Spleen (tissue), 11 donors: ENCODE data around the gene RPL18. TPM values are rescaled to one million over a fixed set of nuclear protein-coding genes. Genes with fewer than 3 reads are reported as not detected.

Experiments
- DNase-seq: peaks from one replicate; pipeline ENCODE4 v3.0.0-alpha.2; 2020
- H3K27ac ChIP-seq, 8 donors: fragments of 200-600 bp; sonication (generic) in 7 of 8; 1 replicate in 4 of 8; 2 replicates in 4 of 8; pipeline versions ENCODE4 v1.5.0 to v1.8.0; 2016 to 2021; ENCODE audit warnings: inconsistent platforms in 4 of 8, mild to moderate bottlenecking in 4 of 8, moderate library complexity in 1 of 8
- H3K27me3 ChIP-seq, 7 donors: fragments of 200-600 bp; sonication (generic) in 6 of 7; replicated peaks in 1 of 7; 1 replicate in 4 of 7; 2 replicates in 3 of 7; pipeline versions ENCODE4 v1.5.0 to v1.8.0; 2016 to 2021; ENCODE audit warnings: inconsistent platforms in 3 of 7, mild to moderate bottlenecking in 1 of 7
- H3K36me3 ChIP-seq, 6 donors: fragments of 200-600 bp; sonication (generic) in 5 of 6; 1 replicate in 4 of 6; 2 replicates in 2 of 6; pipeline versions ENCODE4 v1.5.0 to v1.8.0; 2016 to 2021; ENCODE audit warnings: inconsistent platforms in 2 of 6
- H3K4me1 ChIP-seq, 6 donors: fragments of 200-600 bp; sonication (generic) in 5 of 6; 1 replicate in 3 of 6; 2 replicates in 3 of 6; pipeline versions ENCODE4 v1.5.0 to v1.8.0; 2016 to 2021; ENCODE audit warnings: inconsistent platforms in 3 of 6
- H3K4me3 ChIP-seq, 8 donors: fragments of 200-600 bp; sonication (generic) in 7 of 8; 1 replicate in 4 of 8; 2 replicates in 4 of 8; pipeline versions ENCODE4 v1.5.0 to v1.8.0; 2016 to 2021; ENCODE audit warnings: inconsistent platforms in 4 of 8, mild to moderate bottlenecking in 4 of 8, moderate library complexity in 2 of 8
- H3K9me3 ChIP-seq, 8 donors: fragments of 200-600 bp; sonication (generic) in 7 of 8; 1 replicate in 4 of 8; 2 replicates in 4 of 8; pipeline versions ENCODE4 v1.5.0 to v1.8.0; 2016 to 2021; ENCODE audit warnings: inconsistent platforms in 4 of 8
- POLR2A ChIP-seq, 3 donors: fragments of 450-650 bp; IDR thresholded peaks; one replicate each; pipeline ENCODE4 v1.5.1; 2017; ENCODE audit warnings: antibody characterized with exemption in 3 of 3, mild to moderate bottlenecking in 1 of 3
- POLR2AphosphoS5 ChIP-seq, 3 donors: sonication (generic); formaldehyde crosslinking; IDR thresholded peaks; one replicate each; pipeline ENCODE4 v1.5.1; 2017; ENCODE audit warnings: antibody characterized with exemption in 3 of 3
- whole genome bisulfite sequencing, 5 donors: extraction: QIAGEN DNeasy Blood & Tissue Kit in 3 of 5; methylation state at CpG; one replicate each; pipeline versions ENCODE4 v1.1.5 to v1.1.7; 2013 to 2018; 5-methylcytosine and 5-hydroxymethylcytosine counted together
- intact Hi-C: fragments of 100-400 bp; cut with DNase I; formaldehyde crosslinking; loops from one replicate; pipeline ENCODE4 v1.15.0; 2023; ENCODE audit warnings: low total_unique reads
- polyA plus RNA-seq, 3 donors: library from polyadenylated mRNA; stranded (reverse); fragments of 200-250 nt; gene quantifications; one replicate each; pipeline ENCODE4 v1.2.1, GENCODE V29; 2013
- total RNA-seq, 7 donors: library from RNA; depleted of rRNA in 3 of 7; stranded (reverse); fragments of >200 nt in 3 of 7; fragmentation: NEBNext Ultra II Directional in 4 of 7; extraction: Animal tissue kit (Norgen Biotek cat#: 25700) in 4 of 7; gene quantifications; one replicate each; pipeline versions ENCODE4 v1.1.0 to v1.2.1, GENCODE V29; 2016 to 2021
- TF ChIP-seq, protein P1 (sequence below), 11 experiments: fragments of 200-600 bp in 7 of 11; fragments of 450-650 bp in 4 of 11; sonication (generic) in 4 of 11; IDR thresholded peaks in 8 of 11; conservative IDR thresholded peaks in 3 of 11; 1 replicate in 7 of 11; 2 replicates in 4 of 11; pipeline versions ENCODE4 v1.4.0 to v1.8.0; 2016 to 2021; ENCODE audit warnings: antibody characterized with exemption in 11 of 11, inconsistent platforms in 4 of 11, mild to moderate bottlenecking in 1 of 11
- donor health status: healthy with polysubstance abuse.
- donor health status: DM: no; HTN: no; CAD: no; lungs with moderate emphysema.
- donor health status: DM: no; HTN: no; CAD: no.
- donor health status: Bipolar disorder and iron deficiency.
- donor health status: healthy.
- donor health status: DM: no; HTN: no; CAD: no.
- donor health status: DM: yes; HTN: yes; CAD: no.

The RPL18 gene
- total and polyA plus RNA-seq, 10 donors: 1,136 to 5,575 (median 2,485) TPM

DNA sequence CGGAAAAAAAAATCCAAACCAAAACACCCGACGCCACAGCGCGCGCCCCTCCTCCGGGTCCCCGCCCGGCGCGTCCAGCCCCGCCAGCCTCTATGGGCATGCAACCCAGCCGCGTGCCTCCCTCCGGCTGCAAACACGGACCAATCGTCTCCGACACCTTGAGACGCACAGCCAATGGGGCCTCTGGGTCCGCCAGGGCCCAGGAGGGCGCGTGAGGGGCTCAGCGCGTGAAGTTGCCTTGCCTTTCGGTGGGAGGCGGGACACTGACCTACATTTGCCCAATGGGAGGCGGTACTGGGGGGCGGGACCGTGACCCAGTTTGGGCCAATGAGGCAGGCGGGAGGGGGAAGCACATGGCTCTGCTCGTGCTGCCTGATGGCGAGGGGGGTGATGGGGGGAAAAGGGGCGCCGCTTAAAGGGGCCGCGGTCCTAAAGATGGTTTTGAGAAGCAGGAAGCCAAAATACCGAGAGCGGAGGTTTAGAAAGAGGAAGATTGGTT is 18.5 kb upstream of the RPL18 start:
- Histone ChIP-seq H3K9me3 (no peaks in the 10 kb centered on the region), H3K27me3 (no peaks in the 10 kb centered on the region), H3K36me3 (peaks cover 0 to 10% (median 7%) of the 10 kb centered on the region in 6 donors), H3K27ac (peak overlapping the region; percentile 92 to 98 (median 95)), H3K4me1 (peaks cover 31 to 71% (median 52%) of the 10 kb centered on the region in 6 donors), H3K4me3 (peak overlapping the region; percentile 21 to 98 (median 77))
- TF ChIP-seq POLR2A (IDR thresholded peaks at IDR 0.05): no peak
- peak; percentile 67 to 91 (median 89) for TF ChIP-seq POLR2AphosphoS5 (IDR thresholded peaks at IDR 0.05)
- TF ChIP-seq, protein P1, sequence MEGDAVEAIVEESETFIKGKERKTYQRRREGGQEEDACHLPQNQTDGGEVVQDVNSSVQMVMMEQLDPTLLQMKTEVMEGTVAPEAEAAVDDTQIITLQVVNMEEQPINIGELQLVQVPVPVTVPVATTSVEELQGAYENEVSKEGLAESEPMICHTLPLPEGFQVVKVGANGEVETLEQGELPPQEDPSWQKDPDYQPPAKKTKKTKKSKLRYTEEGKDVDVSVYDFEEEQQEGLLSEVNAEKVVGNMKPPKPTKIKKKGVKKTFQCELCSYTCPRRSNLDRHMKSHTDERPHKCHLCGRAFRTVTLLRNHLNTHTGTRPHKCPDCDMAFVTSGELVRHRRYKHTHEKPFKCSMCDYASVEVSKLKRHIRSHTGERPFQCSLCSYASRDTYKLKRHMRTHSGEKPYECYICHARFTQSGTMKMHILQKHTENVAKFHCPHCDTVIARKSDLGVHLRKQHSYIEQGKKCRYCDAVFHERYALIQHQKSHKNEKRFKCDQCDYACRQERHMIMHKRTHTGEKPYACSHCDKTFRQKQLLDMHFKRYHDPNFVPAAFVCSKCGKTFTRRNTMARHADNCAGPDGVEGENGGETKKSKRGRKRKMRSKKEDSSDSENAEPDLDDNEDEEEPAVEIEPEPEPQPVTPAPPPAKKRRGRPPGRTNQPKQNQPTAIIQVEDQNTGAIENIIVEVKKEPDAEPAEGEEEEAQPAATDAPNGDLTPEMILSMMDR (IDR thresholded peaks at IDR 0.05 in 8 of 11, conservative IDR thresholded peaks at IDR 0.05 in 3 of 11): peak in 1 of 11 experiments; percentile 2
- 0% methylated on average over 28 to 38 of the region's 38 CpGs for WGBS, 5 donors
- intact Hi-C loops: no loop called here
- peak; percentile 100 for DNase-seq

DNA sequence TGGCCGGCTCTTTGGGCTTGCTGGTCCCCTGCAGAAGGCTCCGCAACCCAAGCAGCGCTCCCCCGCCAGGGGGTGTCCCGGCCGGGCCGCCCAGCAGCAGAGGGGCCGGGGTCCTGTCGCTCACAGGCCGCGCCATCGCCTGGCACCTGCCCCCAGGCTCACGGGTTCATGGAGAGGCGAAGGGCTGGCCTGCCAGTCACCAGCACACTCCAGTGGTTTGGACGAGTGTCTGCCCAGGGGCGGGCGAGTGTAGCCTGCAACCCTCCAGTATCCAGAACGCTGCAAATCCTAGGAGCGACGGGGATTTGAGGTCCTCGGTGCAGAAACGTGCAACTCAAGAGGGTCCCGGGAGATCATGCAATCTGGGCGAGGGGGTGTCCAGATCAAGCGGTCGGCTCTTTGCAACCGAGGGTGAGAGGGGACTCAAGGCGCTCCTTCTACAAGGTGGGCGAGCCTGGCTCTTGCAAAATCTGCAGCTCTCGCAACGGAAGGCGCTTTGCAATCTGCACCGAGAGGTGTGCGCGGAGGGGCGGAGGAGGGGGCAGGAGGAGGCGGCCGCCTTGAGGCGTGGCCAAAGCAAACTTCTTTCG is 18.0 kb upstream of the RPL18 start, which contains the start of gene DBP:
Gene DBP (minus strand): TSS at position 521 of the 590 bp plus-strand sequence. CDS start 385 bp downstream, at position 136.
- TF ChIP-seq POLR2AphosphoS5 (IDR thresholded peaks at IDR 0.05) (peak in 1 of 3 donors; percentile 77), POLR2A (IDR thresholded peaks at IDR 0.05) (peak in 1 of 3 donors; percentile 13)
- TF ChIP-seq, protein P1 (IDR thresholded peaks at IDR 0.05 in 8 of 11, conservative IDR thresholded peaks at IDR 0.05 in 3 of 11): peak in 4 of 11 experiments; percentile 12 to 38 (median 22)
- DNase-seq: peak; percentile 93
- peaks cover 0 to 16% (median 10%) of the 10 kb centered on the region in 6 donors for H3K36me3 ChIP-seq
- no peaks in the 10 kb centered on the region for H3K27me3 ChIP-seq
- peak within 1 kb of the TSS; percentile 57 to 98 (median 77) for H3K4me3 ChIP-seq
- peaks cover 34 to 76% (median 56%) of the 10 kb centered on the region in 6 donors for H3K4me1 ChIP-seq
- no peaks in the 10 kb centered on the region for H3K9me3 ChIP-seq
- H3K27ac ChIP-seq: peak within 1 kb of the TSS; percentile 92 to 98 (median 95)
- 0 to 1% (median 0%) methylated on average over 21 to 40 of the region's 40 CpGs for WGBS, 5 donors
- intact Hi-C loops: no loop called here

DNA sequence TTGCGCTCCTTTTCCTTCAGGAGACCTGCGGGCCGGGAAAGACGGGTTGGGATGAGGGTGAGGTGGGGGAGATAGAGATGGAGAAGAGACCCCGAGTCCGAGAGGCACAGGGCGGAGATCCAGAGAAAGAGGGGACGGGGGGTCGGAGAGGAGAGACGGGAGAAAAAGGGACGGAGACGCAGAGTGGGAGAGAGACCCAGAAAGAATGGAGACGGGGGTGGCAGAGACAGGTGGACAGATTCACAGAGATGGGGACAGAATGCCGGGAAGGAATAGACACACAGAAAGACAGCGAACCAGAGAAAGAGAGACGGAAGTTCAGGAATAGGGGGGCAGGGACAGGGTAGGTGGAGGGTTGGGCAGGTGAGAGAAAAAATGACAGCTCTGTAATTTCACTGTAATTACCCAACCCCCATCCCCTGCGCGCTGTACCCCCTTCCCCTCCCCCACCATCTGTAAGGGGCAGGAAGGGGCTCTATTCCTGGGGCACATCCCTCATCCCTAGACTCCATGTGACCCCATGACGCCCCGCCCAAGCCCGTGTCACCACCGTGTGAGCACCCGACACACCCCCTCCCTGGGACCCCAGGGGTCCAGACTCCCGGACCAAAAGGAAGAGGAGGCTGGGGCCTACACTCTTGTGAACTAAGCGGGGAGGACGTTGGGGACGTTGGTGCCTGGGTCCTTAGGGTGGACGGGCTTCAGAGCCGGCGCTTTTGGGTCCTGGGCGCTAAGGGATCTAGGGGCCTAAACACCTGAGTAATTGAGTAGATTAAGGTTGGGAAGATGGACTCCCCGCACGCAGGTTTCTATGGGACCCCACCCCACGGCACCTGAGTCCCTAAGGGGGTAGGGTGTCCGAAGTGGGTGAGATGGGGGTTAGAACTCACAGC is 17.2 kb upstream of the RPL18 start:
- Histone ChIP-seq H3K27ac (peak overlapping the region; percentile 92 to 98 (median 95)), H3K27me3 (no peaks in the 10 kb centered on the region), H3K36me3 (peaks cover 0 to 23% (median 16%) of the 10 kb centered on the region in 6 donors), H3K9me3 (no peaks in the 10 kb centered on the region), H3K4me1 (peaks cover 34 to 84% (median 64%) of the 10 kb centered on the region in 6 donors), H3K4me3 (peak overlapping the region; percentile 57 to 98 (median 77))
- DNase-seq: peak; percentile 91
- intact Hi-C loops: no loop called here
- WGBS, 5 donors: 1 to 2% (median 1%) methylated on average over 30 to 35 of the region's 35 CpGs
- TF ChIP-seq, protein P1 (IDR thresholded peaks at IDR 0.05 in 8 of 11, conservative IDR thresholded peaks at IDR 0.05 in 3 of 11): no peak
- TF ChIP-seq POLR2A (IDR thresholded peaks at IDR 0.05) (no peak), POLR2AphosphoS5 (IDR thresholded peaks at IDR 0.05) (no peak)
